Kasumi-1 (cell line): Measurements from ENCODE around the gene COMTD1.

Source experiments
- DNase-seq, 2 experiments: peaks; one replicate each; lab custom pipeline; 2025; lab: John Stamatoyannopoulos, UW

Gene COMTD1

GRCh38 chr10:75235375-75236177, at the start of gene COMTD1:
Gene COMTD1, minus strand, starts transcription at chr10:75235957. Its CDS starts 29 bp downstream, at chr10:75235928.
- peak; percentile 94 to 95 for DNase-seq

GRCh38 chr10:75283671-75284470, 48.1 kb upstream of the COMTD1 start:
- no peak for DNase-seq

GRCh38 chr10:75283078-75283670, 47.4 kb upstream of the COMTD1 start:
- no peak for DNase-seq

- DNase-seq, result no peak
These were observed 46.2 kb upstream of the COMTD1 start for GRCh38 chr10:75281974-75282373.

- no peak for DNase-seq
These were observed 44.5 kb upstream of the COMTD1 start for GRCh38 chr10:75280236-75280635.

- DNase-seq, result no peak
These were observed 40.5 kb upstream of the COMTD1 start for GRCh38 chr10:75276069-75276872.

- no peak for DNase-seq
These were observed 37.1 kb upstream of the COMTD1 start for GRCh38 chr10:75272896-75273295.

- DNase-seq, result no peak
These were observed 36.3 kb upstream of the COMTD1 start for GRCh38 chr10:75272094-75272493.

GRCh38 chr10:75269605-75270004, 33.8 kb upstream of the COMTD1 start:
- DNase-seq, result no peak

GRCh38 chr10:75266945-75267344, 31.2 kb upstream of the COMTD1 start:
- no peak for DNase-seq

- DNase-seq, result no peak
These were observed 30.1 kb upstream of the COMTD1 start for GRCh38 chr10:75265856-75266255.

- DNase-seq, result no peak
These were observed 28.0 kb upstream of the COMTD1 start for GRCh38 chr10:75263806-75264205.

- no peak for DNase-seq
These were observed 26.3 kb upstream of the COMTD1 start for GRCh38 chr10:75261813-75262705.

GRCh38 chr10:75260990-75261389, 25.2 kb upstream of the COMTD1 start:
- no peak for DNase-seq

GRCh38 chr10:75254739-75255138, 19.0 kb upstream of the COMTD1 start:
- DNase-seq, result no peak

GRCh38 chr10:75253281-75254220, 17.8 kb upstream of the COMTD1 start:
- DNase-seq, result no peak

GRCh38 chr10:75250934-75251333, 15.2 kb upstream of the COMTD1 start:
- no peak for DNase-seq

GRCh38 chr10:75247797-75248196, 12.0 kb upstream of the COMTD1 start:
- no peak for DNase-seq

- no peak for DNase-seq
These were observed 10.7 kb upstream of the COMTD1 start for GRCh38 chr10:75246506-75246905.
